Measurements from ENCODE around the gene ALK.

DNA sequence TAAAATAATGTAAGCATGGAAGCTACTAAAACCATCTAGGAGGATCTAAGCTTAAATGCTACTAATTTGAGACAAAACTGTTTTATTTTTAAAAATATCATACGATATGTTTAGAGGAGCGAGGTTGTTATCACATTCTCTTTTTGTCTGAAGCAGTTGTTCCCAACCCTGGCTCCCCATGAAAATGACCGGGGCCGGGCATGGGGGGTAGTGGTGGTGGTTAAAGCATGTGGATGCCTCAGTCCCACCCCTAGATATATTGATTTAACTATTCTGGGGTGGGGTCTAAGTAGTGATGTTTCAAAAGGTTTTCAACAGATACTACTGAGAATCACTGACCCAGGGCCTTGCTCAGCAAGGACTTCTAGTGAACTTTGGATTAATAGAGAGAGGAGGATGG lies 359.8 kb downstream of the ALK start:
- no peak for TF ChIP-seq POLR2A (IDR thresholded peaks at IDR 0.05)
- TF ChIP-seq, protein P1, sequence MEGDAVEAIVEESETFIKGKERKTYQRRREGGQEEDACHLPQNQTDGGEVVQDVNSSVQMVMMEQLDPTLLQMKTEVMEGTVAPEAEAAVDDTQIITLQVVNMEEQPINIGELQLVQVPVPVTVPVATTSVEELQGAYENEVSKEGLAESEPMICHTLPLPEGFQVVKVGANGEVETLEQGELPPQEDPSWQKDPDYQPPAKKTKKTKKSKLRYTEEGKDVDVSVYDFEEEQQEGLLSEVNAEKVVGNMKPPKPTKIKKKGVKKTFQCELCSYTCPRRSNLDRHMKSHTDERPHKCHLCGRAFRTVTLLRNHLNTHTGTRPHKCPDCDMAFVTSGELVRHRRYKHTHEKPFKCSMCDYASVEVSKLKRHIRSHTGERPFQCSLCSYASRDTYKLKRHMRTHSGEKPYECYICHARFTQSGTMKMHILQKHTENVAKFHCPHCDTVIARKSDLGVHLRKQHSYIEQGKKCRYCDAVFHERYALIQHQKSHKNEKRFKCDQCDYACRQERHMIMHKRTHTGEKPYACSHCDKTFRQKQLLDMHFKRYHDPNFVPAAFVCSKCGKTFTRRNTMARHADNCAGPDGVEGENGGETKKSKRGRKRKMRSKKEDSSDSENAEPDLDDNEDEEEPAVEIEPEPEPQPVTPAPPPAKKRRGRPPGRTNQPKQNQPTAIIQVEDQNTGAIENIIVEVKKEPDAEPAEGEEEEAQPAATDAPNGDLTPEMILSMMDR (IDR thresholded peaks at IDR 0.05), result no peak

Measured in Peyer's patch (tissue), 4 donors.